ENCODE data around the gene PRR32.

DNA sequence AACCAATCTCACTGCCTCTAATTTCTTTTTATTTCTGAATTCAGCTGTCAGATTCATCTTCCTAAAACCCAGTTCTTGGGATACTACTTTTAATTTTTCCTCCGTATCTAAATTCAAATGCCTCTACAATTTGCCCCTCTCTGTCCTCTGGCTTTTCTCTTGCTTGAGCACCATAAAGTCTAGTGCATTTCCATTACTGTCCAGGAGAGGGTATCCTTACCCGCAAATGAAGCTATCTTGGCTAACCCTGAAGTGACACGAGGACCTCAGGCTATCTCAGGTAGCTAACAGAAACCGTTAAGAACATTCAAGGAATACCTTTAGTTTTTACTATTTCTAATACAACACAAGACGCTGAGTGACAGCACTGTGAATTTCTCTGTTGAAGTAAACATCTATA, 49.4 kb upstream of the PRR32 start:
- TF ChIP-seq, protein P1, sequence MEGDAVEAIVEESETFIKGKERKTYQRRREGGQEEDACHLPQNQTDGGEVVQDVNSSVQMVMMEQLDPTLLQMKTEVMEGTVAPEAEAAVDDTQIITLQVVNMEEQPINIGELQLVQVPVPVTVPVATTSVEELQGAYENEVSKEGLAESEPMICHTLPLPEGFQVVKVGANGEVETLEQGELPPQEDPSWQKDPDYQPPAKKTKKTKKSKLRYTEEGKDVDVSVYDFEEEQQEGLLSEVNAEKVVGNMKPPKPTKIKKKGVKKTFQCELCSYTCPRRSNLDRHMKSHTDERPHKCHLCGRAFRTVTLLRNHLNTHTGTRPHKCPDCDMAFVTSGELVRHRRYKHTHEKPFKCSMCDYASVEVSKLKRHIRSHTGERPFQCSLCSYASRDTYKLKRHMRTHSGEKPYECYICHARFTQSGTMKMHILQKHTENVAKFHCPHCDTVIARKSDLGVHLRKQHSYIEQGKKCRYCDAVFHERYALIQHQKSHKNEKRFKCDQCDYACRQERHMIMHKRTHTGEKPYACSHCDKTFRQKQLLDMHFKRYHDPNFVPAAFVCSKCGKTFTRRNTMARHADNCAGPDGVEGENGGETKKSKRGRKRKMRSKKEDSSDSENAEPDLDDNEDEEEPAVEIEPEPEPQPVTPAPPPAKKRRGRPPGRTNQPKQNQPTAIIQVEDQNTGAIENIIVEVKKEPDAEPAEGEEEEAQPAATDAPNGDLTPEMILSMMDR (conservative IDR thresholded peaks at IDR 0.05; ENCODE audit: low read depth, low read length), result peak; percentile 61
- TF ChIP-seq EZH2 (IDR thresholded peaks at IDR 0.05; ENCODE audit: borderline replicate concordance, low read depth, low read length, poor library complexity, severe bottlenecking), result no peak
